SK-N-SH (cell line): ENCODE data around the gene RBM28. TPM values are rescaled to one million over a fixed set of nuclear protein-coding genes. Genes with fewer than 3 reads are reported as not detected.

ENCODE experiments used
- CTCF ChIA-PET: fragments of 300-600, 350-600 bp; formaldehyde crosslinking; extraction: SDS; loops from one replicate; lab custom pipeline; 2021; lab: Yijun Ruan, JAX
- POLR2A ChIA-PET: fragments of 350-600 bp; sonication (Branson Sonifier 250); formaldehyde crosslinking; extraction: SDS; loops from one replicate; lab custom pipeline; 2020; ENCODE audit warnings: antibody characterized with exemption, inconsistent platforms; lab: Yijun Ruan, JAX
- DNase-seq: peaks from one replicate; pipeline ENCODE4 v3.0.0; 2012
- H2AFZ ChIP-seq: fragments of 200-600 bp; sonication (generic); 2 replicates; pipeline ENCODE4 v1.8.1; 2016; ENCODE audit warnings: antibody characterized with exemption, mild to moderate bottlenecking, low read depth
- H3F3A ChIP-seq: fragments of 200-600 bp; sonication (generic); replicated peaks from 2 replicates; pipeline ENCODE3; 2016; ENCODE audit warnings: antibody characterized with exemption, mild to moderate bottlenecking; ENCODE audit not compliant: insufficient read depth
- H3K27ac ChIP-seq, 2 experiments: fragments of 200-500 bp in 1 of 2; fragments of 200-600 bp in 1 of 2; sonication (Bioruptor generic) in 1 of 2; sonication (generic), shearing (Covaris generic) in 1 of 2; 2 replicates each; pipeline versions ENCODE4 v1.5.1 to v1.6.1; 2014 to 2016; ENCODE audit warnings: low read depth in 2 of 2, inconsistent platforms in 1 of 2, low read length in 1 of 2, mild to moderate bottlenecking in 1 of 2, mixed read lengths in 1 of 2
- H3K27me3 ChIP-seq: fragments of 200-600 bp; sonication (generic), shearing (Covaris generic); 2 replicates; pipeline ENCODE4 v1.6.1; 2016; ENCODE audit warnings: mixed run types; ENCODE audit not compliant: insufficient read depth
- H3K36me3 ChIP-seq, 2 experiments: fragments of 200-500 bp in 1 of 2; fragments of 200-600 bp in 1 of 2; sonication (Bioruptor generic) in 1 of 2; sonication (generic) in 1 of 2; replicated peaks in 1 of 2; 2 replicates each; pipeline versions ENCODE3 to v1.5.1; 2014 to 2016; ENCODE audit warnings: low read length in 1 of 2, mild to moderate bottlenecking in 1 of 2; ENCODE audit not compliant: insufficient read depth in 2 of 2, control insufficient read depth in 1 of 2
- H3K4me1 ChIP-seq, 2 experiments: fragments of 200-500 bp in 1 of 2; fragments of 200-600 bp in 1 of 2; sonication (Bioruptor generic) in 1 of 2; sonication (generic), shearing (Covaris generic) in 1 of 2; 2 replicates each; pipeline versions ENCODE4 v1.5.1 to v1.6.1; 2014 to 2016; ENCODE audit warnings: low read depth in 1 of 2, low read length in 1 of 2, mixed run types in 1 of 2; ENCODE audit not compliant: insufficient read depth in 2 of 2, control insufficient read depth in 1 of 2
- H3K4me2 ChIP-seq: fragments of 200-600 bp; sonication (generic), shearing (Covaris generic); 2 replicates; pipeline ENCODE4 v1.6.1; 2017; ENCODE audit warnings: mixed run types
- H3K4me3 ChIP-seq, 2 experiments: fragments of 200-500 bp in 1 of 2; fragments of 200-600 bp in 1 of 2; sonication (Bioruptor generic) in 1 of 2; sonication (generic), shearing (Covaris generic) in 1 of 2; 2 replicates each; pipeline versions ENCODE4 v1.5.1 to v1.8.1; 2014 to 2016; ENCODE audit warnings: low read depth in 2 of 2, inconsistent platforms in 1 of 2, low read length in 1 of 2, mild to moderate bottlenecking in 1 of 2, mixed read lengths in 1 of 2, moderate library complexity in 1 of 2
- H3K79me2 ChIP-seq: fragments of 200-600 bp; sonication (generic); 2 replicates; pipeline ENCODE4 v1.8.1; 2017; ENCODE audit warnings: mild to moderate bottlenecking; ENCODE audit not compliant: insufficient read depth
- H3K9ac ChIP-seq: fragments of 200-600 bp; sonication (generic); 2 replicates; pipeline ENCODE4 v1.6.1; 2017; ENCODE audit warnings: mixed run types
- H3K9me2 ChIP-seq: fragments of 200-600 bp; sonication (generic); 2 replicates; pipeline ENCODE4 v1.6.1; 2017; ENCODE audit warnings: mixed run types
- H3K9me3 ChIP-seq: fragments of 200-600 bp; sonication (generic); 2 replicates; pipeline ENCODE4 v1.6.1; 2017; ENCODE audit warnings: mixed run types, mild to moderate bottlenecking, moderate library complexity
- H4K20me1 ChIP-seq: fragments of 200-600 bp; sonication (generic); 2 replicates; pipeline ENCODE4 v1.6.1; 2017; ENCODE audit warnings: mild to moderate bottlenecking, mixed run types; ENCODE audit not compliant: insufficient read depth
- EP300 ChIP-seq, 2 experiments: IDR thresholded peaks; 2 replicates each; pipeline versions ENCODE4 v1.4.0 to v1.6.1; 2012; ENCODE audit warnings: borderline replicate concordance in 1 of 2, low read depth in 1 of 2, low read length in 1 of 2
- EZH2phosphoT487 ChIP-seq: fragments of 200-600 bp; sonication (generic); IDR thresholded peaks from 2 replicates; pipeline ENCODE4 v1.6.1; 2017; ENCODE audit warnings: low read depth, mixed run types, mild to moderate bottlenecking, antibody characterized with exemption, moderate library complexity, borderline replicate concordance
- FOSL2 ChIP-seq: IDR thresholded peaks from 2 replicates; pipeline ENCODE4 v1.4.0; 2012; ENCODE audit warnings: low read depth, mild to moderate bottlenecking, moderate library complexity, borderline replicate concordance
- FOXJ3 ChIP-seq: sonication (generic); formaldehyde crosslinking; IDR thresholded peaks from 2 replicates; pipeline ENCODE4 v1.5.1; 2020; ENCODE audit warnings: mild to moderate bottlenecking, missing genetic modification reagents
- FOXM1 ChIP-seq: IDR thresholded peaks from 2 replicates; pipeline ENCODE4 v1.4.0; 2012; ENCODE audit warnings: low read depth, mild to moderate bottlenecking
- GABPA ChIP-seq: IDR thresholded peaks from 2 replicates; pipeline ENCODE4 v1.4.0; 2012; ENCODE audit warnings: low read depth, mild to moderate bottlenecking
- MAX ChIP-seq: IDR thresholded peaks from 2 replicates; pipeline ENCODE4 v1.4.0; 2012; ENCODE audit warnings: low read depth
- MXI1 ChIP-seq: IDR thresholded peaks from 2 replicates; pipeline ENCODE4 v1.6.1; 2012; ENCODE audit warnings: mild to moderate bottlenecking, low read depth, low read length, improper control_type of control experiment
- POLR2AphosphoS5 ChIP-seq: IDR thresholded peaks from 2 replicates; pipeline ENCODE4 v1.6.1; 2012; ENCODE audit warnings: low read depth, low read length
- RAD21 ChIP-seq: IDR thresholded peaks from 2 replicates; pipeline ENCODE4 v1.6.1; 2012; ENCODE audit warnings: mild to moderate bottlenecking, low read length
- RCOR1 ChIP-seq: fragments of 150-350 bp; IDR thresholded peaks from 2 replicates; pipeline ENCODE4 v1.6.1; 2017; ENCODE audit warnings: antibody characterized with exemption, low read length
- REST ChIP-seq: IDR thresholded peaks from 2 replicates; pipeline ENCODE4 v1.6.1; 2012; ENCODE audit warnings: mild to moderate bottlenecking, low read depth, low read length, moderate library complexity
- RXRA ChIP-seq: IDR thresholded peaks from 2 replicates; pipeline ENCODE4 v1.4.0; 2012; ENCODE audit warnings: low read depth, mild to moderate bottlenecking, borderline replicate concordance
- SIN3A ChIP-seq: IDR thresholded peaks from 2 replicates; pipeline ENCODE4 v1.6.1; 2012; ENCODE audit warnings: low read depth, mild to moderate bottlenecking, low read length, moderate library complexity, borderline replicate concordance
- TAF1 ChIP-seq: IDR thresholded peaks from 2 replicates; pipeline ENCODE4 v1.6.1; 2012; ENCODE audit warnings: low read depth, mild to moderate bottlenecking, low read length, moderate library complexity, borderline replicate concordance
- TCF12 ChIP-seq: IDR thresholded peaks from 2 replicates; pipeline ENCODE4 v1.4.0; 2012
- USF1 ChIP-seq: IDR thresholded peaks from 2 replicates; pipeline ENCODE4 v1.4.0; 2012; ENCODE audit warnings: low read depth, borderline replicate concordance
- USF2 ChIP-seq: fragments of 150-350 bp; IDR thresholded peaks from 2 replicates; pipeline ENCODE4 v1.6.1; 2017; ENCODE audit warnings: antibody characterized with exemption, low read length, low read depth, borderline replicate concordance
- WGBS: methylation state at CpG from one replicate; pipeline ENCODE4 v1.1.6; 2017; ENCODE audit warnings: low lambda C conversion rate; 5-methylcytosine and 5-hydroxymethylcytosine counted together
- polyA plus RNA-seq, 3 experiments: library from polyadenylated mRNA; depleted of rRNA; stranded (reverse); fragments of >200 nt; gene quantifications; 2 replicates each; pipeline ENCODE4 v1.2.3, GENCODE V29; 2012

RBM28 gene
- polyA plus RNA-seq, 1 of the 3 experiments (the other 2 are of a cell fraction) = 29.1 TPM

- Histone ChIP-seq H2AFZ (no peak overlapping the region), H3K4me1 (peaks cover 0 to 67% of the 10 kb centered on the region in 2 experiments; a peak in 2 of 4 replicates), H3K4me2 (no peak overlapping the region), H3F3A (no peaks in the 10 kb centered on the region), H3K27ac (peak overlapping the region in 1 of 2 experiments; percentile 45; a peak in 1 of 4 replicates), H3K9me3 (no peaks in the 10 kb centered on the region), H3K27me3 (peaks cover 7% of the 10 kb centered on the region; the same call in 1 of the 2 replicates), H4K20me1 (no peaks in the 10 kb centered on the region), H3K4me3 (no peak overlapping the region), H3K79me2 (no peaks in the 10 kb centered on the region), H3K36me3 (no peaks in the 10 kb centered on the region), H3K9me2 (no peaks in the 10 kb centered on the region), H3K9ac (no peak overlapping the region)
- POLR2A ChIA-PET = interaction anchor here (1.7 kb wide), 1 partner anchor 34 kb away, joined by 5 read pairs; no protein-coding TSS in a partner anchor
- TF ChIP-seq MXI1 (no peak), USF1 (no peak), RCOR1 (no peak), SIN3A (no peak), RAD21 (no peak), TAF1 (no peak), POLR2AphosphoS5 (no peak), USF2 (no peak), GABPA (no peak), MAX (no peak), FOSL2 (no peak), FOXM1 (no peak)
- CTCF ChIA-PET = interaction anchor here (0.7 to 17.6 kb wide), 8 partner anchors 8 to 73 kb away, joined by 3 to 493 read pairs (median 5); partner anchors contain the start of genes PRRT4 and RBM28
- 77% methylated on average over 3 of the region's 3 CpGs for WGBS
- peak; percentile 30 for DNase-seq
These were observed 9.5 kb upstream of the RBM28 start for GRCh38 chr7:128353189-128353588.

- Histone ChIP-seq H3K9me3 (no peaks in the 10 kb centered on the region), H4K20me1 (no peaks in the 10 kb centered on the region), H3K9me2 (no peaks in the 10 kb centered on the region), H3K4me1 (peaks cover 0 to 67% of the 10 kb centered on the region in 2 experiments; a peak in 2 of 4 replicates), H2AFZ (no peak overlapping the region), H3F3A (no peaks in the 10 kb centered on the region), H3K4me2 (no peak overlapping the region), H3K9ac (no peak overlapping the region), H3K27ac (peak overlapping the region in 1 of 2 experiments; percentile 45; a peak in 1 of 4 replicates), H3K27me3 (peaks cover 7% of the 10 kb centered on the region; the same call in 1 of the 2 replicates), H3K36me3 (no peaks in the 10 kb centered on the region), H3K4me3 (no peak overlapping the region), H3K79me2 (no peaks in the 10 kb centered on the region)
- 81% methylated on average over 8 of the region's 8 CpGs for WGBS
- POLR2A ChIA-PET = interaction anchor here (1.7 kb wide), 1 partner anchor 34 kb away, joined by 5 read pairs; no protein-coding TSS in a partner anchor
- CTCF ChIA-PET = interaction anchor here (0.7 to 17.6 kb wide), 8 partner anchors 8 to 73 kb away, joined by 3 to 493 read pairs (median 5); partner anchors contain the start of genes PRRT4 and RBM28
- DNase-seq = no peak
- TF ChIP-seq GABPA (no peak), USF1 (no peak), REST (no peak), FOXJ3 (CRISPR knock-in tag) (no peak), TCF12 (no peak), EP300 (IDR thresholded peaks at IDR 0.05; ENCODE audit: borderline replicate concordance in 1 of 2, low read depth in 1 of 2, low read length in 1 of 2) (no peak), TAF1 (no peak), RXRA (no peak), EZH2phosphoT487 (no peak), USF2 (no peak)
These were observed 8.9 kb upstream of the RBM28 start for GRCh38 chr7:128352636-128353035.
